COLO668 (cell line): ENCODE results near the gene KCNK16.

Experiments used
- DNase-seq: peaks from one replicate; lab custom pipeline; 2025; ENCODE audit not compliant: unreplicated experiment; lab: John Stamatoyannopoulos, UW

Gene KCNK16

DNA sequence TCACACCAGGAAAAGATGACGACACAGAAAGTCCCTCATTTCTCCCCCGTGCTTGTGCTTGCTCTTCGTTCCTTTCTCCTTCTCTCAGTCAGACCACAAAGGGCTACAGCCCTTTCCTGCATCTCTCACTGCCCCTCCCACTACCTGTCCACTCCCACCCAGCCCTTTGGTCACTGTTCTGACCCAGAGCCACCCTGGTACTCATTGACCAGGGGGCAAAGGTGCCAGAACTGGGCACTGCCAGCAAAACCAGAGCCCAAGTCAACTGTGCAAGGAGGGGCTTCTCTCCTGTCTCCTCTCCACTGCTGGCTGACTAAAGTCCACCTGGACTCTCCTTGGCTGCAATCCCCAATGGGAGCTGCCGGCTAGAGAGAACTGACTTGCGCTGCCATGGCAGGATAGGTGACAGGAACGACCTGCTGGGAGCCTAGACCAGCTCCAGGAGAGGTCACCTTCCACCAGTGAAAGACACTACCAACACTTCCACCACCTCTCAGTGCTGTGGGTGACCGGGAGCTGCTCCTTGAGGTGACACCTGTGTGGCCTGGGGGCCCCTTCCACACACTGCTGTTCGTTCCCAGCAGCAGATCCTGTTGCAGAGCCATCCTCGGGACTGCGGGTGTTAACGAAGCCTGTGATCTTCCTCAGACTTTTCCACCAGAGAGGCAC is 41.1 kb downstream of the KCNK16 start:
- DNase-seq = no peak

DNA sequence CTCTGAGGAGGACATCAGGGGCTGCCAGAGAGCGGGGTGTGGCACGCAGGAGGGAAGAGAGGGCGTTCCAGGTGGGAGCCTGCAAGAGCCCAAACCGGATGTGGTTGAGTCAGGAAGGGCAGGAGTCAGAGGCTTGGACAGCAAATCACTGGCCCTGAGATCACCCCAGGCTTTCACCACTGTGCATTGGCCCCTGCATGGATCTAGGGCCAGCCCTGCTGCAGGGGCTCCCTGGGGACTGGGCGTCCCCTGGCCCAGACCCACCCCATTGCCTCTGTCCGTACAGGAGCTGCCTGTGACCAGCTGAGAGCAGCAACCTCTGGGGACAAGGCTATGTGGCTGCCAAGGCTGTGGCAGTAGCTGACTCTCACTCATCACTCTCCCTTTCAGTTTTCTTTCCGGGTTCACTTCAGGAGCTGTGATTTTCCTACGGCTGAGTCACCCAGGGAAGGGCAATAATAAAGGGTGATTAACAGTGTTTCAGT is 42.2 kb downstream of the KCNK16 start:
- DNase-seq = peak; percentile 7

- no peak for DNase-seq
These were observed 43.0 kb downstream of the KCNK16 start for GRCh38 chr6:39279539-39279938.

- DNase-seq = no peak
These were observed 46.0 kb downstream of the KCNK16 start for GRCh38 chr6:39276379-39276995.

- DNase-seq = no peak
These were observed 47.6 kb downstream of the KCNK16 start for GRCh38 chr6:39274903-39275302.

DNA sequence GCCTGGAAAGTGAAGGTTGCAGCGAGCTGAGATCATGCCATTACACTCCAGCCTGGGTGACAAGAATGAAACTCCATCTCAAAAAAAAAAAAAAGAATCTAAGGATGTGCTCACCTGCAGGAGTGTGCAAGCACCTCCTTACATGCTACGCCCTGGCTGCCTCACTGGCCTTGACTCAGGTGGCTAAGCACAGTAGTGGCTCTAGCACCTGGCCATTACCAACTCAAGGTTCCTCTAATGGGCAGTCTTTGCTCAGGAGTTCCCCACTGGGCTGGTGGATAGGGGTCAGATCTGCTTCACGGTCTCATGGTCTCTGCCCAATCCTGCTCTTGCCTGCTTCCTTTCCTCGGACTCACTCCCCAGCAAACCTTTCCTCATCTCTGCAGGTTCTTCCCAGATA is 48.0 kb downstream of the KCNK16 start:
- DNase-seq = no peak

GRCh38 chr6:39273406-39273821 is 49.1 kb downstream of the KCNK16 start:
- no peak for DNase-seq

DNA sequence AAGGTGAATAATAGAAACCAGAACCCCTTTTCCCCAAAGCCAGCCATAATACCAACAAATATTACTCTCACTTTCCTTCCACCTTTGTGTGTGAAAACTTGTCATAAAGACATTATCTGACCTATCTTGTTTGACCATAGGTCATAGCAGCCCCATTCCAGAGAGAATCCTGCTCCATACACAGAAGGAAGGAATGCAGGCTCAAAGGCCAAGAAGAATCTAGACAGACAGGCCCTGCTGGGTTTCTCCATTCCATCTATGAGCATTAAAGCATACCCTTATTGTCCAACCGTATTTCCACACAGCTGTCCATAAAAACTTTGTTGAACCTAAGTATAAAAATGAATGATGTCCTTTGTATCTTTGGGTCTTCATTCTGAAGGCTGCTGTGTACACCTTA is 52.5 kb downstream of the KCNK16 start:
- no peak for DNase-seq

DNA sequence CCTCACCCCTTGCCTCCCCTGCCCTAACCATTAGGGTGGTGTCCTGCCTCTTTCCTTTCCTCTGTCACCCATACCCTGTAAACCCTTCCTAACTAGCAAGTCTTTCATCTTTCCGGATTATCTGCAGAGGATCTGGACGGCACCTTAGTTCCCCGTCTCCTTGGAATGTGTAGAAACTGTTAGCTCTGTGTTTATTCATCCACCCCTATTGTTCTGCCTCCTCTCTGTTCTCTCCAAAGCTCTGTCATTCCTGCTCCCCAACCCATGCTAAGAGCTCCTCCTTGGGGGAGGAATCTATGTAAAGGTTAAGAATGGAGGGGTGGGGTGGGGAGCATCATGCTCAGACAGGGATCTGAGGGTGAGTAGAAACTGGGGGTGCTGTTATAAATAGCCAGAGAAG is 53.8 kb downstream of the KCNK16 start:
- DNase-seq = no peak

DNA sequence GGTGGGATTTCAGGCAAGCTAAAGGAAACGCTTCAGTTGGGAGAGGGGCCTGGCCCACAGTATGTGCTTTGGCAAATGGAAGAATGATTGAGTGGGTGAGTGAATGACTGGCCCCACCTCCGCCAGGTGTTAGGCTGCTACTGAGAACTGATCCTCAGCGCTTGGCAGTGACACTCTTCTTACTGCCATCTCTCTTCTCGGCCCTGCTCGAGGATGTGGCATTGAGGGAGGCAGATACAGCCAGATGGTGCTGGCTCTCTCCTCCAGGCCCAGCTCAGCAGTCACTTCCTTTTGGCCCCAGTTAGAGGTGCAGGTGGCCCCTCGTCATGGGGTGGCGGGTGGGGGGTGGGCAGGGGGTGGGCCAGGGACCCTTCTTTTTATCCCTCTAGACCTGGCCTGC is 54.3 kb downstream of the KCNK16 start:
- no peak for DNase-seq

GRCh38 chr6:39266782-39267355 is 55.6 kb downstream of the KCNK16 start:
- DNase-seq = no peak

GRCh38 chr6:39266375-39266774 is 56.1 kb downstream of the KCNK16 start:
- no peak for DNase-seq
